ENCODE data around the gene IRF2. TPM values are rescaled to one million over a fixed set of nuclear protein-coding genes. Genes with fewer than 3 reads are reported as not detected.

Gene IRF2
- polyA plus RNA-seq, 10 donors, result 15.4 to 19.8 (median 18.5) TPM

DNA sequence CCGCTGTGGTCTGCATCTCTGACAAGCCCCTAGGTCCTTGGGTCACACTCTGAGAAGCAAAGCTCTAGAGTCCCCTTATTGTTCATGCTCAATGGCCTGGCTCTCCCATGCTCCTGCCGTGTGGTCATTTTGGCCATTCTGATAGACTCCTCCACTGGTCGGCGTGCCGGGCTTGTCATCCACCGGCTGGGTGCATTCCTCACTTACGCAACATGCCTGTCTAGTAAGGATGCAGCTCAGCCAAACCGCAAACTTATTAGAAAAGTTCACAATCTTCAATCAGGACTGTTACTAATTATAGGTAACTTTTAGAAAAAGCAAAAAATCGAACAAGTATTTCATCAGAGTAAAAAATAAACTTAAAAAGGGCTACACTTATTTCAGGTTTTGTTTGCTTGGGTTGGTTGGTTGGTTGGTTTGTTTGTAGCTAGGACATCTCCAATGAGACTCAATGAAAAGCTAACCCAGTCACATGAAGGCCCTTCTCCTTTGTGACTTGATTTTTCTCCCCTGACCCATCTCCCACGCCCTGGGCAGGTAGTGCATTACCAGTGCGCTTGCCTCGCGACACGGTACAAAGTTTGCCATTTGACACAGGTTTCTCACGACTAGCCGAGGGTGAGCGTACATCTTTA is 41.0 kb downstream of the IRF2 start:
- DNase-seq, result no peak

GRCh38 chr4:184432127-184432922 is 42.0 kb downstream of the IRF2 start:
- no peak for DNase-seq

DNA sequence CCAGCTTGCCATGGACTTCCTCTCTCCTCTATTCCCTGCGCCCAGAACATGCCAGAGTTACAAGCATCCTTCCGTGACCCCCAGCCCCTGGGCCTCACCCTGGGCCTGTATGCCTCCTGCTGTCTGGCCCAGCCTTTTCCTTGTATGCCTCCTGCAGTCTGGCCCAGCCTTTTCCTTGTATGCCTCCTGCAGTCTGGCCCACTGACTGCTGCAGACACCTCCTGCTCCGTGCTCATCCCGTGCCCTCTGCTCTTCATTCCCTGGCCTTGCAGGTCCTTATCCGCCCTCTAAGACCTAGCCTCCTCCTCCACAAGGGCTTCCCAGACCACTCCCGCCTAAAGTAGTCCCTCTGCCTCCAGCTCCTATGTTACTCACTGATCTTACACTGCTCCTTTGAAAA is 44.2 kb downstream of the IRF2 start:
- no peak for DNase-seq

GRCh38 chr4:184428787-184429186 is 45.6 kb downstream of the IRF2 start:
- DNase-seq, result no peak

- DNase-seq, result no peak
Observed at GRCh38 chr4:184427687-184428086, 46.7 kb downstream of the IRF2 start.

GRCh38 chr4:184427093-184427492 is 47.3 kb downstream of the IRF2 start:
- DNase-seq, result no peak

GRCh38 chr4:184424993-184425758 is 49.2 kb downstream of the IRF2 start:
- DNase-seq, result no peak

GRCh38 chr4:184424279-184424678 is 50.1 kb downstream of the IRF2 start:
- no peak for DNase-seq

GRCh38 chr4:184423003-184423686 is 51.2 kb downstream of the IRF2 start:
- no peak for DNase-seq

DNA sequence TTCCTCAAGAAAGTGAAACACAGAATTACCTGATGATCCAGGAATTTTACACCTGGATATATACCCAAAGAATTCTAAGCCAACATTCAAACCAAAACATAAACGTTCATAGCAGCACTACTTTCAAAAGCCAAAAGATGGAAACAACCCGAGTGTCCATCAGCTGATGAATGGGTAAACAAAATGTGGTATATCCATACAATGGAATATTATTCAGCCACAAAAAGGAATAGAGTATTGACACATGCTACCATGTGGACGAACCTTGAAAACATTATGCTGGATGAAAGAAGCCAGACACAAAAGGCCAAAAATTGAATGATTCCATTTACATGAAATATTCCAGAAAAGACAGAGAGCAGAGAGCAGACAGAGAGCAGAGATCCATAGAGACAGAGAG is 52.0 kb downstream of the IRF2 start:
- no peak for DNase-seq

DNA sequence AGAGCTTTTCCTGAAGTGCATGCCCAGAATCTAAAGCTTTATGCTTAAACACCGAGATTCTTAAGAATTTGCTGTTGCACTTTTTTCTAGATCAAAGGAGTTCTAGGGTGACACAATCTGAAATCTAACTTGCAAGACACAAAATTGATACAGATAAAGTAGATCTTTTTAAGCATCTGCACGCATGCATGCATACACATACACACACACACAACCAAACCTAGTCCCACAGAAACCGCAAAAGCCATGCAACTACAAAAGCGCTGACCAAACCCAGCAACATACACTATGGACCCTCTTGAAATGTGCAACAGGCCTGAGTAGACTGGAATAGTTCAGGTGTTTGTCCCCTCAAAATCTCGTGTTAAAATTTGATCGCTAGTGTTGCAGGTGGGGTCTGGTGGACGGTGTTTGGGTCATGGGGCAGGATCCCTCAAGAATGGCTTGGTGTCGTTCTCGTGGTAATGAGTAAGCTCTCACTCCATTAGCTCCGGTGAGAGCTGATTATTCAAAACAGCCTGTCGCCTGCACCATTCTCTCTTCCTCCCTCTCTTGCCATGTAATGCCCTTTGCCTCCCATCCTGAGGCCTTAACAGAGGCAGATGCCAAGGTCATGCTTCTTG is 52.7 kb downstream of the IRF2 start:
- no peak for DNase-seq

- no peak for DNase-seq
Observed at GRCh38 chr4:184420881-184421416, 53.4 kb downstream of the IRF2 start.

- DNase-seq, result no peak
Observed at GRCh38 chr4:184420402-184420801, 53.9 kb downstream of the IRF2 start.

DNA sequence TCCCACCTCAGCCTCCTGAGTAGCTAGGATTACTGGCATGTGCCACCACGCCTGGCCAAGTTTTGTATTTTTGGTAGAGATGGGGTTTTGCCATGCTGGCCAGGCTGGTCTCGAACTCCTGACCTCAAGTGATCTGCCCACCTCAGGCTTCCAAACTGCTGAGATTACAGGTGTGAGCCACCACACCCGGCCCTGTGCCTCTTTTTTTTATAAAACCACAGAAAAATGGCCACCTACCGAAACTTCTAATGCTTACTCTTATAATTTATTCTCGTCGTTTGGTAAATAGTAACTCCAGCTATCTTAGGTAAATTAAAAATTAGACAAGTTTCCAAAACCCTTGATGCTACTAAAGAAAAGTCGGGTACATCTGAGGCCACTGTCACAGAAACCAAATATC is 54.4 kb downstream of the IRF2 start:
- DNase-seq, result no peak

- peak in 1 of 3 donors; percentile 68 for DNase-seq
Observed at GRCh38 chr4:184417802-184418511, 56.4 kb downstream of the IRF2 start.

DNA sequence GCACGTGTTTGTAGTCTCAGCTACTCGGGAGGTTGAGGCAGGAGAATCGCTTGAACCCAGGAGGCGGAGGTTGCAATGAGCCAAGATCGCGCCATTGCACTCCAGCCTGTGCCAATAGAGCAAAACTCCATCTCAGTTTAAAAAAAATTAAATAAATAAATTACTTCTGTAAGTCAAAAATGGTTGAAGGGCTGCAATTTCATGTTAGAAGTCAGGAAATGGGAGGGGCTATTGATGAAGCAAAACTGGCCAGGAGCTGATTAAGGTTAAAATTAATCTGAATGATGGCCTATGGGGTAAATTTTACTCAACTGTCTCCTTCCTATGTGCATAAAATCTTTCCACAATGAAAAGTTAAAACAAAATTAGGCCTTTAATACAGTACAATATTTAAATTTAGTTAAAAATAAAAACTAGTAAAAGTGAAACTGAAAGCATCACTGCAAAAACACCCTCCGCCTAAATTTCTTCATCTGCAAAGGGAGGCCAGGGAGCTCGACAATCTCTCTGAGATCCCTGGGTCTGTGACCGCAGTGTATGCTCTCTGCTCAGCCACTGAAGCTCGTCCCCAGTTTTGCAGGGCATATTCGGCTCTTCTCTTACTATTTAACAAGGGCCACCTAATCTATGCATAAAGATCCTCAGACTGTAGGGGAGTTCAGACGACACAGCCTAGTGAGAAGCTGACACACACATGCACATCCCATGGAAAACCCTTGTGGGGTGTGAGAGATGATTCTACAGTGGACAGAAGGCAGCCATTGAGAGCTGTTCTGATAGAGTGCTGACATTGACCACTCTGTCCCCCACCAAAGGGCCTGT is 57.2 kb downstream of the IRF2 start:
- DNase-seq, result peak in 1 of 3 donors; percentile 52

- DNase-seq, result no peak
Observed at GRCh38 chr4:184415071-184415470, 59.3 kb downstream of the IRF2 start.

- DNase-seq, result no peak
Observed at GRCh38 chr4:184413261-184414046, 60.9 kb downstream of the IRF2 start.

GRCh38 chr4:184410748-184411147 is 63.6 kb downstream of the IRF2 start:
- DNase-seq, result no peak
